Stimulated activated naive CD8-positive, alpha-beta T cell treated with anti-CD3 and anti-CD28 coated beads, Interleukin-15, Interleukin-2, amounts not matched to agents 100 U/mL and 50 U/mL, for 24 hours (primary cell): ENCODE measurements around the gene C1orf87.

ENCODE experiments used
- ATAC-seq: fragments of 150-1000 bp; cut with Tn5 transposase; one replicate; pipeline ENCODE4 v1.10.0; 2021
- DNase-seq: peaks from one replicate; pipeline ENCODE4 v3.0.0; 2021

The C1orf87 gene

GRCh38 chr1:60063561-60063960, 10.0 kb downstream of the C1orf87 start:
- ATAC-seq, result peak; percentile 59
- no peak for DNase-seq

GRCh38 chr1:60059468-60059867, 14.1 kb downstream of the C1orf87 start:
- ATAC-seq, result no peak
- no peak for DNase-seq

- DNase-seq (no peak), ATAC-seq (no peak)
Measured at GRCh38 chr1:60055336-60055735, 18.2 kb downstream of the C1orf87 start.

GRCh38 chr1:60054374-60054773, 19.2 kb downstream of the C1orf87 start:
- ATAC-seq, result no peak
- DNase-seq, result no peak

GRCh38 chr1:60052601-60053000, 21.0 kb downstream of the C1orf87 start:
- no peak for ATAC-seq
- no peak for DNase-seq

GRCh38 chr1:60051191-60051590, 22.4 kb downstream of the C1orf87 start:
- no peak for ATAC-seq
- no peak for DNase-seq

GRCh38 chr1:60049188-60049587, 24.4 kb downstream of the C1orf87 start:
- DNase-seq (no peak), ATAC-seq (no peak)

GRCh38 chr1:60044881-60045280, 28.7 kb downstream of the C1orf87 start:
- ATAC-seq (no peak), DNase-seq (no peak)

GRCh38 chr1:60041783-60042182, 31.8 kb downstream of the C1orf87 start:
- DNase-seq (no peak), ATAC-seq (no peak)

GRCh38 chr1:60037669-60038068, 35.9 kb downstream of the C1orf87 start:
- DNase-seq, result no peak
- ATAC-seq, result no peak

- DNase-seq (no peak), ATAC-seq (no peak)
Measured at GRCh38 chr1:60036856-60037460, 36.6 kb downstream of the C1orf87 start.

GRCh38 chr1:60035921-60036320, 37.6 kb downstream of the C1orf87 start:
- DNase-seq (no peak), ATAC-seq (no peak)

GRCh38 chr1:60034999-60035398, 38.6 kb downstream of the C1orf87 start:
- ATAC-seq (no peak), DNase-seq (no peak)

- DNase-seq (no peak), ATAC-seq (no peak)
Measured at GRCh38 chr1:60033066-60033465, 40.5 kb downstream of the C1orf87 start.

- ATAC-seq (no peak), DNase-seq (no peak)
Measured at GRCh38 chr1:60031146-60031545, 42.4 kb downstream of the C1orf87 start.

GRCh38 chr1:60025552-60025951, 48.0 kb downstream of the C1orf87 start:
- ATAC-seq, result no peak
- DNase-seq, result no peak

GRCh38 chr1:60017508-60018205, 55.9 kb downstream of the C1orf87 start:
- ATAC-seq (no peak), DNase-seq (no peak)

- ATAC-seq (no peak), DNase-seq (no peak)
Measured at GRCh38 chr1:60010690-60011089, 62.9 kb downstream of the C1orf87 start.

- no peak for ATAC-seq
- DNase-seq, result no peak
Measured at GRCh38 chr1:60008500-60008899, 65.1 kb downstream of the C1orf87 start.

GRCh38 chr1:60000625-60001024, 72.9 kb downstream of the C1orf87 start:
- DNase-seq (no peak), ATAC-seq (no peak)

- DNase-seq (no peak), ATAC-seq (no peak)
Measured at GRCh38 chr1:59999746-60000145, 73.8 kb downstream of the C1orf87 start.

GRCh38 chr1:59999006-59999405, 74.6 kb downstream of the C1orf87 start:
- no peak for DNase-seq
- no peak for ATAC-seq

- DNase-seq, result no peak
- ATAC-seq, result no peak
Measured at GRCh38 chr1:59997479-59998115, 76.0 kb downstream of the C1orf87 start.
